RWPE2 (cell line): ENCODE data around the gene RHAG.
"Not testable (repeated sequence)": the region's sequence is repeated elsewhere in the genome, so short reads cannot be mapped to it uniquely, and the experiment has no call there.

Source experiments
- ATAC-seq: fragments of 200-7000 bp; cut with Tn5 transposase; 3 replicates; pipeline ENCODE4 v1.9.1; 2021; ENCODE audit warnings: low read depth
- DNase-seq: peaks from one replicate; pipeline ENCODE4 v3.0.0-alpha.2; 2020; ENCODE audit warnings: low spot score
- H3K27ac ChIP-seq: fragments of 450-650 bp; 2 replicates; pipeline ENCODE4 v1.5.1; 2017; ENCODE audit warnings: mild to moderate bottlenecking; ENCODE audit not compliant: poor library complexity, severe bottlenecking
- H3K27me3 ChIP-seq: fragments of 250-450 bp; sonication (Bioruptor Pico); 2 replicates; pipeline ENCODE4 v1.5.1; 2021; ENCODE audit warnings: mild to moderate bottlenecking, moderate library complexity; ENCODE audit not compliant: insufficient read depth, poor library complexity, severe bottlenecking
- H3K36me3 ChIP-seq: fragments of 250-450 bp; sonication (Bioruptor Pico); 2 replicates; pipeline ENCODE4 v1.5.1; 2020; ENCODE audit warnings: low read depth, mild to moderate bottlenecking, moderate library complexity
- H3K4me1 ChIP-seq: fragments of 250-450 bp; sonication (Bioruptor Pico); 2 replicates; pipeline ENCODE4 v1.5.1; 2021; ENCODE audit warnings: mild to moderate bottlenecking, moderate library complexity; ENCODE audit not compliant: insufficient read depth, poor library complexity, severe bottlenecking
- H3K4me3 ChIP-seq: fragments of 250-450 bp; sonication (Bioruptor Pico); 2 replicates; pipeline ENCODE4 v1.5.1; 2021; ENCODE audit warnings: mild to moderate bottlenecking, moderate library complexity; ENCODE audit not compliant: severe bottlenecking
- H3K9me3 ChIP-seq: fragments of 250-450 bp; sonication (Bioruptor Pico); 2 replicates; pipeline ENCODE4 v1.5.1; 2021; ENCODE audit warnings: mild to moderate bottlenecking, moderate library complexity; ENCODE audit not compliant: severe bottlenecking
- CTCF ChIP-seq: fragments of 450-650 bp; IDR thresholded peaks from one replicate; pipeline ENCODE4 v1.5.1; 2017; ENCODE audit warnings: mild to moderate bottlenecking, moderate library complexity; ENCODE audit not compliant: poor library complexity, severe bottlenecking

The RHAG gene

DNA sequence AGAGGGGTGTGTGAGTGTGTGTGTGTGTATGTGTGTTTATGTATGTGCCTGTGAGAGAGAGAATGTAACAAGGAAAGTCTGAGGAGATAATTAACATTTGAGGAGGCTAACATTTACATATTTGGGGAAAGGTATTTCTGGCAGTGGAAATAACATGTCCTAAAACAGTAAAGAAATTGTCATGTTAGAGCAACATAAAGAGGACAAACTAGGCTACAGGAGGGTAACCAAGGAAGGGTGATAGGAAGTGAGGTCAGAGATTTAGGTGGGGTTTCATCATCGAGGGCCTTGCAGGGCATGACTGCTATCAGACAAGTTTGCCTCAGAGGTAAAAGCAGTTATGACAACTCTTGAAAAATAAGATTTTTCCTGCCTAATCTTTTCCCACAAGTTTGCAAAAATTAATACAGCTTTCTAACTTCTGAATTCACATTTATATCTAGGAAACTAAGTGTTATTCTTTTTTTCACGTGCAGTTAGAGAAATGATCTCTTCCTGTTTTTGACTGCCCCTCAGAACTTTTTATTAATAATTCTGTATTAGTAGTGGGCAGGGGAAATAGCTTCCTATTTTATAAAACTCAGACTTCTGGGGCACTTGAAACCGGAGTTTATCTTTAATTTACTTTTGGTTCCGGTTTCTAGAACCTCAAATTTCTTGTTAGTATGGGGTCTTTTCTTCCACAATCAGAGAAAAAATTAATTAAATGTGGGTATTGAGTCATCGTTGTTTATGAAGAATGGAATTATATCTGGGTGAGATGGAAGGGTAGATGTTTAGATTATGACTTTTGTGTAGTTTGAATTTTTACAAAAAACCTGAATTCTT is 30.5 kb upstream of the RHAG start:
- Histone ChIP-seq H3K27ac (no peak overlapping the region), H3K36me3 (no peaks in the 10 kb centered on the region), H3K4me1 (no peaks in the 10 kb centered on the region), H3K4me3 (no peak overlapping the region), H3K9me3 (no peaks in the 10 kb centered on the region), H3K27me3 (peaks cover 7% of the 10 kb centered on the region)
- no peak for TF ChIP-seq CTCF
- ATAC-seq (no peak), DNase-seq (no peak)

GRCh38 chr6:49666480-49666879 is 29.8 kb upstream of the RHAG start:
- Histone ChIP-seq H3K4me1 (no peaks in the 10 kb centered on the region), H3K27me3 (peaks cover 7% of the 10 kb centered on the region), H3K27ac (no peak overlapping the region), H3K4me3 (no peak overlapping the region), H3K36me3 (no peaks in the 10 kb centered on the region), H3K9me3 (no peaks in the 10 kb centered on the region)
- TF ChIP-seq CTCF, result no peak
- no peak for ATAC-seq
- DNase-seq, result no peak

DNA sequence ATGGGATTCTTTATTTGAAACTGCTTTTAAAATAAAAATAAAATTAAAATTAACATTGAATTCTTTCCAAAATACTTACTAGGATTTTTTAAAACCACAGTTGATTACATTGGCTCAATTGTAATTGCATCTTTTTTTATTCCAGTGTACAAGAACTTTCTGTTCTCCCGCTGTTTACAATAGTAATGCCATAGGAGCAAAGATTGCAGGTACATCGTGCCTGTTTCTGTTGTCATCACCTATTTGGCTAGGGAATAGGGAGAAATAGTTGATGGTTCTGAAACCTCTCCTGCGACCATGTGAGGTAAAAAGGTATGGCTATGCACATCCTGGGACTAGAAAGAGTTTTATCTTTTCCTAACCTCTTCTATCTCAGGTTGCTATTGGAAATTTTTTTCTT is 28.2 kb upstream of the RHAG start:
- no peak for TF ChIP-seq CTCF
- Histone ChIP-seq H3K9me3 (no peaks in the 10 kb centered on the region), H3K4me3 (no peak overlapping the region), H3K27ac (no peak overlapping the region), H3K4me1 (no peaks in the 10 kb centered on the region), H3K36me3 (no peaks in the 10 kb centered on the region), H3K27me3 (peaks cover 7% of the 10 kb centered on the region)
- DNase-seq (no peak), ATAC-seq (no peak)

GRCh38 chr6:49664054-49664453 is 27.4 kb upstream of the RHAG start:
- not testable (repeated sequence) for H3K27me3 ChIP-seq, DNase-seq, H3K27ac ChIP-seq, H3K9me3 ChIP-seq, H3K4me1 ChIP-seq, ATAC-seq, H3K36me3 ChIP-seq, H3K4me3 ChIP-seq

DNA sequence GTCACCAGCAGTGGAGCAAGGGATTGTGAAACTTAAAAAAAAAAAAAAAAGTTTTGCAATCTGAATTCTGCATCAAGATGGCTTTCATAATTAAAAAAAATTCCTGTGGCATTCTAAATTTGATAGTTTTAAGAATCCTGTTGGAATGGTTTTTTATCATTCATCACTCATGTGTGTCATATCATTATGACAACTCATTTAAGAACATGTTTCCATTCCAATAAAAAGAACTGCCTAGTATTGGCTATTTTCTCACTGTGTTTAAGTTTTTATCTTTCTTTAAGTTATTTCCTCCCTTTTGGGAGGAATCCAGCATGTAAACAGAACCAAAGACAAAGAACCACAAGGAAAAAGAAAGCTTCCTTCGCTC is 26.2 kb upstream of the RHAG start:
- Histone ChIP-seq H3K27ac (no peak overlapping the region), H3K27me3 (peaks cover under 1% of the 10 kb centered on the region), H3K4me1 (no peaks in the 10 kb centered on the region), H3K36me3 (no peaks in the 10 kb centered on the region), H3K4me3 (no peak overlapping the region), H3K9me3 (no peaks in the 10 kb centered on the region)
- ATAC-seq, result no peak
- no peak for DNase-seq
- no peak for TF ChIP-seq CTCF
